HG03064 (cell line): ENCODE data around the gene TOR1AIP1.
"Not testable (repeated sequence)": the region's sequence is repeated elsewhere in the genome, so short reads cannot be mapped to it uniquely, and the experiment has no call there.

Source experiments
- ATAC-seq: cut with Tn5 transposase; IDR thresholded peaks from one replicate; pipeline ENCODE4 v1.9.1; 2021; ENCODE audit warnings: low read depth; ENCODE audit not compliant: unreplicated experiment

Gene TOR1AIP1, protein sequence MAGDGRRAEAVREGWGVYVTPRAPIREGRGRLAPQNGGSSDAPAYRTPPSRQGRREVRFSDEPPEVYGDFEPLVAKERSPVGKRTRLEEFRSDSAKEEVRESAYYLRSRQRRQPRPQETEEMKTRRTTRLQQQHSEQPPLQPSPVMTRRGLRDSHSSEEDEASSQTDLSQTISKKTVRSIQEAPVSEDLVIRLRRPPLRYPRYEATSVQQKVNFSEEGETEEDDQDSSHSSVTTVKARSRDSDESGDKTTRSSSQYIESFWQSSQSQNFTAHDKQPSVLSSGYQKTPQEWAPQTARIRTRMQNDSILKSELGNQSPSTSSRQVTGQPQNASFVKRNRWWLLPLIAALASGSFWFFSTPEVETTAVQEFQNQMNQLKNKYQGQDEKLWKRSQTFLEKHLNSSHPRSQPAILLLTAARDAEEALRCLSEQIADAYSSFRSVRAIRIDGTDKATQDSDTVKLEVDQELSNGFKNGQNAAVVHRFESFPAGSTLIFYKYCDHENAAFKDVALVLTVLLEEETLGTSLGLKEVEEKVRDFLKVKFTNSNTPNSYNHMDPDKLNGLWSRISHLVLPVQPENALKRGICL

DNA sequence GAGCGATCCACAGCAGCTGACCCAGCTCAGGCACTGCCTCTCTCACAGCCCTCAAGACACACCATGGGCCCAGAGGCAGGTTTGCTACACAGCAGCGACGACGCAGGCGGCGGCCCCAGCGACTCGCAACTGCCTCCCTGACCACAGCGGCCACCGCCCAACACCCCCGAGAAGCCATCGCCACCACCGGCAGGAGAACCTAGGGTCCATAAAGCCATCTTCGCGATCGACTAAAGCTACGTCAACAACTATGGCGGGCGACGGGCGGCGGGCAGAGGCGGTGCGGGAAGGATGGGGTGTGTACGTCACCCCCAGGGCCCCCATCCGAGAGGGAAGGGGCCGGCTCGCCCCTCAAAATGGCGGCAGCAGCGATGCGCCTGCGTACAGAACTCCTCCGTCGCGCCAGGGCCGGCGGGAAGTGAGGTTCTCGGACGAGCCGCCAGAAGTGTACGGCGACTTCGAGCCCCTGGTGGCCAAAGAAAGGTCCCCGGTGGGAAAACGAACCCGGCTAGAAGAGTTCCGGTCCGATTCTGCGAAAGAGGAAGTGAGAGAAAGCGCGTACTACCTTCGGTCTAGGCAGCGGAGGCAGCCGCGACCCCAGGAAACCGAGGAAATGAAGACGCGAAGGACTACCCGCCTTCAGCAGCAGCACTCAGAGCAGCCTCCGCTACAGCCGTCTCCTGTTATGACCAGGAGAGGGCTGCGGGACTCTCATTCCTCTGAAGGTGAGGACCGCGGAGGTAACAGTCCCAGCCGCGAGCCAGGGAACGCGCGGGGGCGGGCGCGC, at the start of gene TOR1AIP1:
TSS of gene TOR1AIP1 (plus strand) at position 33 of the 787 bp plus-strand sequence. CDS start at position 251, 218 bp downstream.
- ATAC-seq, result peak; percentile 76

DNA sequence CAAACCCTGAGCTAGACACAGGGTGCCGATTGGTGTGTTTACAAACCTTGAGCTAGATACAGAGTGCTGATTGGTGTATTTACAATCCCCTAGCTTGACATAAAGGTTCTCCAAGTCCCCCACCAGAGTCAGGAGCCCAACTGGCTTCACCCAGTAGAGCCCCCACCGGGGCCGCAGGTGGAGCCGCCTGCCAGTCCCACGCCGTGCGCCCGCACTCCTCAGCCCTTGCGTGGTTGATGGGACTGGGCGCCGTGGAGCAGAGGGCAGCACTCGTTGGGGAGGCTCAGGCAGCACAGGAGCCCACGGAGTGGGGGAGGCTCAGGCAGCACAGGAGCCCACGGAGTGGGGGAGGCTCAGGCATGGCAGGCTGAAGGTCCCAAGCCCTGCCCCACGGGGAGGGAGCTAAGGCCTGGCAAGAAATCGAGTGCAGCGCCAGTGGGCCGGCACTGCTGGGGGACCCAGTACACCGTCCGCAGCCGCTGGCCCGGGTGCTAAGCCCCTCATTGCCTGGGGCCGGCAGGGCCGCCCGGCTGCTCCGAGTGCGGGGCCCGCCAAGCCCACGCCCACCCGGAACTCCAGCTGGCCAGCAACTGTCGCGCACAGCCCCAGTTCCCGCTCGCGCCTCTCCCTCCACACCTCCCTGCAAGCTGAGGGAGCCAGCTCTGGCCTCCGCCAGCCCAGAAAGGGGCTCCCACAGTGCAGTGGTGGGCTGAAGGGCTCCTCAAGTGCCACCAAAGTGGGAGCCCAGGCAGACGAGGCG, 45.2 kb upstream of the TOR1AIP1 start:
- not testable (repeated sequence) for ATAC-seq

DNA sequence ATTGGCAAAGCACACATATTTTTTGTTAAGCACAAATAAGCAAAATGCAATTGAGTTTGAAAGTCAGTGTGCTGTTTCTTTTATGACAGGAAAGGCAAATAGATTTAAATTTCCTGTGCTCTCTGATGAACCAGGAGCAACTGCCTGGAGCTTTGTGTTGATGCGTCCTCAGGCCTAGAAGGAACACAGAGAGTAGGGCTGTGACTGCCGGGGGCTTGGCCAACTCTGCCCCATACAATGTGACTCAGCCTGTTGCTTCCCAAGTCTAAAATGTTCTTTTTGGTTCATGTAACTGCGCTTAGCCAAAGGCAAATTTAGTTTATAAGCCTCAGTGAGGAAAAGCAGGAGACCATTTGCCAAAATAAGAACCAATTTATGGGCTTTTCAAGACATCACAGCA, 42.0 kb upstream of the TOR1AIP1 start:
- no peak for ATAC-seq

DNA sequence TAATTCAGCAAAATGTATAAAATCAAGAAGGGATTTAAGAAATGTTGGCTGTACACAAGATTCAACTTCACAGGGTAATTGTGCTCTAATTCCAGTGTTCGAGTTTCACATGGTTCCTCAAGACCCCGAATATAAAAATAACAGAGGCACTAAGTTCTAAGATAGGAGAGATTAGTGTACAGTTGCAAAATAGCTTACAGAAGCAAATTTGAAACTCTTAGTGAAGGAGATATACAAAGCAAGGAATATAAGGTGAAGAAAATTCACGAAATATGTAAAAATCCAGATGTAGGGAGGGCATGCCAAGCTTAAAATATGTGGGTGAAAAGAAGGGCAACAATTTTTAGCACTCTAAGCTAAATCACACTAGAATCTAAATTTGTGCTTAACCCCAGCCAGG, 33.9 kb upstream of the TOR1AIP1 start:
- no peak for ATAC-seq

DNA sequence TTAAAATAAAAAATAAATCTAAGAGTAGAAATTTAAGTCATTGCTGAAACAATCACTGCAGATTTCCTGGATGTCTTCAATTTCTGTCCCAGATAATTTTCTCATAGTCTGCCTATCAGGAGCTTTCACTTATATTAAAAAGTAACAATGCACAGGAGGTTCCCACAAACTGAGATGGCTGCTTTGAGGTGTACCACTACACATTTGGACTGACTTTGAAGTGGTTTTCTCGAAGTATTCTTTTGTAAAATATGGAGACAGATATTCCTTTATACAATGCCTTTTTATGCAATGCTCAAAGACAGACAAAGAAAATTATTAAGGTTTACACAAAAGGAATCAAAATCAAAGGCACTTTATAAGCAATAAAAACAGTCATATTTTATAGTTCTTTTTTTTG, 29.0 kb upstream of the TOR1AIP1 start:
- ATAC-seq, result no peak

DNA sequence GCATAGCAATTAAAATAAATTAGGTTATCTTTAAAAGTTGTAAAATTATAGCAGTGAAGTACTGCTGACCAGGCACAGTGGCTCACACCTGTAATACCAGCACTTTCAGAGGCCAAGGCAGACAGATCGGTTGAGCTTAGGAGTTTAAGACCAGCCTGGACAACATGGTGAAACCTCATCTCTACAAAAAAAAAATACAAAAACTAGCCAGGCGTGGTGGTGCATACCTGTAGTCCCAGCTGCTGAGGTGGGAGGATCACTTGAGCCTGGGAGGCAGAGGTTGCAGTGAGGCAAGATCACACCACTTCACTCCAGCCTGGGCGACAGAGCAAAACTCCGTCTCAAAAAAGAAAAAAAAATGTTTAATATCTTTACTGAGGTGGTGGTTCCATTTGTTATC, 26.3 kb upstream of the TOR1AIP1 start:
- ATAC-seq, result not testable (repeated sequence)

DNA sequence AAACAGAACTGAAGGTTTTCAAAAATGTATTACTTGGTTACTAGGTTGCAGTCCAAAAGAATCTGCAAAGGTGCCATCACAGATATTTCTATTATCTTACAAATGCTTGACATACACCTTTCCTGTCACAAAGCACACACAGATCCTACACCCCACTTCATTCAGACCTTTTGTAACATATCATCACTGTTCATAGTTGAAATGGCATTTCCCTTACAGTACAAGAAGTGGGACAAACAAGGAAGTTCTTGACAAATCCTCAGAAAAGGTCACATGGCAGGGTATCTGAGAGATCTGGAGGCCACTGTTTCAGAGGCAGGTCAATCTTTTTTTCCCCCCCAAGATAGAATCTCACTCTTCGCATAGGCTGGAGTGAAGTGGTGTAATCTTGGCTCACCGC, 25.8 kb upstream of the TOR1AIP1 start:
- no peak for ATAC-seq

DNA sequence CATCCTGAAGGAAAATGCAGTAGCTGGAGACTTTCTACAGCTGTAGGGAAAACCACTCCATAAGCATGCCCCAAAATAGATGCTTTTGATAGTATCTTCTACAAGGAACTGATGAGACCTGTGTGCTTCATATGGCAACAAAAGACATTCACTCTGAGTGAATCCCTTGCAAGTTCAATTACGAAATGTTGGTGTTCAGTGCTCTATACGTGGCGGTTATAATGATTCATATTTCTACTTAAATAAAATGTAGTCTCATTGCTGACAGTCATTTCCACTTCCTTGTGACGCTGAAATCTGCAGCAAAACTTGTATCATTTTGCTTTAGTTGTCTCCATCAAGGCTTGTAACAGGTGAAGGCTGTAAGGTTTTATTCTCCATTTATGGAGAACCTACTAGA, 25.1 kb upstream of the TOR1AIP1 start:
- ATAC-seq, result no peak

DNA sequence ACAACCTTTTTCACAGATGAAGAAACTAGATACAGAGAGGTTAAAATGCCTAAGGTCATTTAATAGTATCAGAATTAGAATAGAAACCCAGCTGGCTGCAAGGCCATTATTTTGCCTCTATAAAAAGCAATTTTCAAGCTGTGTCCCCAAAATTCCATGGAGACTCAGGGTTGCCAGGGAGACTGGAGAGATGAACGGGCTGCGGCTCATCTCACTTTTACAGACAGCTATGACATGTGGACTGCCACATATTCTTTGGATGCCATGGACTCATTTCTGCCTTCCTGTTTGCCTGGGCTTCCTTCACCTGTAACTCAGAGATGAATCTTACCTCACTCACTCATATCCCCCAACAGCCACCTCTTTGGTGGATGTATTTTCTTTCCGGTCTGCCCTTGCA, 21.4 kb upstream of the TOR1AIP1 start:
- no peak for ATAC-seq

DNA sequence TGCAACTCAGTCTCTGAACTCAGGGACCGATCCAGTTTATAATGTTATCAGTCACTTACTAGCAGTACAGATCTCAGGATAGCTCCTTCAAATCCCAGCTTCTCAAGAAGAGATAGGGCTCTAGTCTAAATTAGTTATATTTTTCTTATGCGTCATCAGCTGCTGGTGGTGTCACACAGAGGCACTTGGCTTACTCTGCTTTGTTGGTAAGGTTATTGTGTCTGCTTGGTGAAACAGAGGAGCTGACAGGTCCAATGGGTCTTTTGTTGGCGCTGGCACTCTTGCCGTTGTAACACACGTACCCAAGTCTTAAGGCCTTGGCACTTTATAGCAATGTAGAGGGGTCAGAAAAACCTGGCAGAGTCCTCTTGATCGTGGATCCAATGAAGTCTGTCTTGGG, 16.7 kb upstream of the TOR1AIP1 start:
- ATAC-seq, result no peak

DNA sequence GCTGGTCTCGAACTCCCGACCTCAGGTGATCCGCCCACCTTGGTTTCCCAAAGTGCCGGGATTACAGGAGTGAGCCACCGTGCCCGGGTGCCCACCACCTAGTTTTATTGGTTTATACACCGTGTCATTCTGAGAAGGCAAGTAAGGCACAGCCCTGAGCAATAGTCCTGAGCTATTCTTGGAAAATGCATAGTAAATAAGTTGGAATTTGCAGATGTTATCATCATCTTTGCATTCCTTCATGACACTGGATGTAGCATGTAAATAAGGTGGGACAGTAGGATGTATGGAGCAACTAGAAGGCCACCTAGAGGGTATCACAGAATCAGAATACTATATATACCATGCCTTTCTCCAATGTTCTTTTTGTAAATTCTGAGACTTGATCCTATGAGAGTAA, 15.5 kb upstream of the TOR1AIP1 start:
- ATAC-seq, result no peak

DNA sequence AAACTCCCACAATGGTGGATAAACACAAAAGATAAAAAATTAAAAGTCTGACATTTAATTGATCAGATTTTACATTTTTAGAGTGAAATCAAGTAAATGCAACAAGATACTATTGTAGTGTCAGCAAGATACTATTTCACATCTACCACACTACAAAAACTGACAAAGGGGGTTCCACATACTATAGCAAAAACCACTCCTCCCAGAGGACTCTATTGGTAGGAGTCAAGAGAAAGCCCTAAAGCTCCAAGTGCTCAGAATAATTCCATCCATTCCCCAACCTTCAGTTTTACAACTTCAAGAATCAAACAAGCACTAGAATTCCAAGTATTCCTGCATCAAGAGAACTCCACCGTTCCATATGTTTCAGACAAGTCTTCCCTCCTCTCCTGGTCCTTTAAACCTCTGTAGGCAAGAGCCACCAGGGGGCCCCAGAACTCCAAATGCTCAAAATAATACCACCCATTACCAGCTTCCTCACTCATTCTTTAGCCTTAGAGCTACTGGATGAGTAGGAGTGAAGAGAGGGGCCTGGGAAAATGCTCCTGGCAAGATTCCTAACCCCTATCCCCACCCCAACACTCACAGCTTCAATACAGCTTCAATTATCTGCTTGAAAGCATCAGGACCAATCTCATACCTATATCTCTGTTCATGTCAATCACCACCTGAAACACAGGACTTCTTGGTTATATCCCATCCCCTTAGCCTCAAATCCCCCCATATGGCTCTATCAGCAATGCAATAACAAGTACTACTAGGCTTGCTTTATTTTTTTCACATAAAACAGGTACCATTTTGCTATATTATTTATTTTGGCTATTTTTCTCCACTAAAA, 14.4 kb upstream of the TOR1AIP1 start:
- no peak for ATAC-seq

DNA sequence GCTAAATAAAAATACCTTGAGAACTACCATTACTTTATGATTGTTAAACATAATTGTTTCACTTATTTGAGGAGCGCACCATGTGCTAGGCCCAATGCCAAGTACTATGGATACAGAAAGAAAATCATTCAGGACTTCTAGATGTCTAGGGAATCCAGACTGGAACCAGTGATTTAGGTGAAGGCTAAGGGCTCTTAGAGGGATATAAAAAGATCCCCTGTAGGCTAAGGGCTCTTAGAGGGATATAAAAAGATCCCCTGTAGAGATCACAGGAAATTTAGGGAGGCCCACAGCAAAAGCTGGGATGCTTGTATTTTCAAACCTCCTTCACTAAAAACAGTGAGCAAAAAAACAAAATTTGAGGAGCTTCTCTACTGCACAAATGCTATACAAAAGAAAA, 11.2 kb upstream of the TOR1AIP1 start:
- ATAC-seq, result no peak

DNA sequence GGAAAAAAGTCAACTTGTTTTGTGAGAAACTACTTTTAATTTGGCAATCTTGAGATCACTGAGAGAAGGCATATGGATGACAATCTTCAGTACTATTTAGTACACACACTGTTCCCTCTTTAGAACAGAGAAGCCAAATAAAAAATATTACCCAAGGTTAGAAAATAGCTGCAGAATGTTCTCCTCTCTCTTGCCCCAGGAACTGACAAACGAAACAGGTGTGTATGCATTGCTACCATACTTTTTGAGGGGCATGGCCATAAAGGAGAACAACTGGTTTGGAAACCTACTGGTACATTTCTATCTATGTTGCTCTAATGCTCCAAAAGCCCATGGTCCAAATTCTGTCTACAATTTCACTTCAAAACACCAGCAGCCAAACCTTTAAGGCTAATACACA, 10.1 kb upstream of the TOR1AIP1 start:
- no peak for ATAC-seq

DNA sequence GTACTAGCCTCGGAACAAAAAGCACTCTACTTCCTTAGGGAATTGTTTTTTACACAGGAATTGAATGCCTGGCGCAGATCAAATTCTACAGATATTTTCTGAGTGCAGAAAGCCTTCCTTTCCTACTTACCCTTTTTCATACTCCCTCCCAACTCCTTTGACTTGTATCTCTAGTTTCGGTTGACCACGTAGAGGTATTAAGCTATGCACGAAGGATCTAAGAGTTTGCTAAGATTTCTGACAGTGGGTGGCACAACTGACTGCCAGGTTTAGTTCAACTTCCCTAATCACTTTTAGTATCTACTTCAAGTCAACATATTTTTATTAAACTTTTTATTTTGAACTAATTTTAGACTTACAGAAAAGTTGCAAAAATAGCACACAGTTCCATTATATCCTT, 9.5 kb upstream of the TOR1AIP1 start:
- no peak for ATAC-seq

DNA sequence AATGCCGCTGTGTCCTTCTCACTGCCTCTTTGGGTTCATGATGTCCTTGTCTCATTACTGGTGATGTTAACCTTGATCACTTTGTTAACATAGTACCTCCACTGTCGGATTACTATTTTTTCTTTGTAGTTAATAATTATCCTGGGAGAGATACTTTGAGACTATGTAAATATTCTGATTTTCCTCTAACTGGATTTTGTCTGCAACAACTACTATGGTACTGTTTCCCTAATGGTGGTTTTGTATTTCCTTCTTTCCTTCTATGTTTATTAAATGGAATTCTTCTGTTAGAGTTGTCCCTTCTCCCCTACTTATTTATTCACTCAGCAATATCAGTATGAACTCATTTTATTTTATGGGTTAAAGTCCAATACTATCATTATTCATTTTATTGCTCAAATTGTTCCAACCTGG, 8.6 kb upstream of the TOR1AIP1 start:
- no peak for ATAC-seq

DNA sequence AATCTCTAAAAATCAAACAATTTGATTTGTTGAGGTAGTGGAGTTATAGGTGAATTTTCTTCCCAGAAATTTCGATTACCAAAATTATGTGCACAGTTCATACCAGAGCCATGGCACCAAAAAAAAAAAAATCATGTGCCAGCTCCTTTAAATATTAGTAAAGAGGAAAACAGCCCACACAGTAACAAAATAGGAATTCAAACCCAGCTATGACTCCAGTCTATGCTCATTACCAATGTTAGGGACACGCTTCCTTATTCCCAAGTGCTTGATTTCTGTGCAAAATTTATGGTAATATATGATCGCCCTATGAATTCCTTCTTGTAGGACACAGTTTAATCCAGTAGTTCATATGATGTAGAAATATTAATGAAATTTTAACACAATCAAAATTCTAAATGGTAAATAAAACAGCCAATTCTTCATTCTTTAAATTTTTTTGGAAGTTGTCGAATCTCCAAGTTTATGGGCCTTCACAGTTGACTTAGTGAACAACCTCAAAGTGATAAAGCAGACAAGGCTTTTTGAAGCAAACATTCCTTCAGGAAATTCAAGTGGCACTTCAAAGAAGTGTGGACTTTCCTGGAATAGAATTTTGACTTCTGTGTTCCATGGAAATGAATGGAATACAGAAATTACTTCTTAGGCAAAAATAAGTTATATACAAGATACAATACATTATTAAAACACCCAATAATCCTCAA, 6.3 kb upstream of the TOR1AIP1 start:
- no peak for ATAC-seq

DNA sequence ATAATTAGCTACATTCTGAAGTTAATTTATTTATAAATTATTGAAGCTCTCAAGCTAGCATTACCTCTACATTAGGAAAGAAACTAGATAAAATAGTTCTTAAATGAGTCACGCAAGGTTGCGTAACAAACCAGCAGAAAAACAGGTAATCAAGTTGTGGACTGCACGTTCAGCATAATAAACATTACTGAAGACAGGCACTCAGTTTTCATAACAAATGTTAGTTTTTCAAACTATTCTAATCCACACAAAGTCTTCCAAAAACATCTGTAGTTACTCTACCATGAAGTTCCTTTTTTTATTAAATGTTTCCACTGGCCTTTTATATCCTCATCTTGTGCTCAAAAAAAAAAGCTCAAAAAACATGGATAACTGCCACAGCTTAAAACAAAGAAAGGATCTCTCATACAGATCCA, 5.8 kb upstream of the TOR1AIP1 start:
- no peak for ATAC-seq

DNA sequence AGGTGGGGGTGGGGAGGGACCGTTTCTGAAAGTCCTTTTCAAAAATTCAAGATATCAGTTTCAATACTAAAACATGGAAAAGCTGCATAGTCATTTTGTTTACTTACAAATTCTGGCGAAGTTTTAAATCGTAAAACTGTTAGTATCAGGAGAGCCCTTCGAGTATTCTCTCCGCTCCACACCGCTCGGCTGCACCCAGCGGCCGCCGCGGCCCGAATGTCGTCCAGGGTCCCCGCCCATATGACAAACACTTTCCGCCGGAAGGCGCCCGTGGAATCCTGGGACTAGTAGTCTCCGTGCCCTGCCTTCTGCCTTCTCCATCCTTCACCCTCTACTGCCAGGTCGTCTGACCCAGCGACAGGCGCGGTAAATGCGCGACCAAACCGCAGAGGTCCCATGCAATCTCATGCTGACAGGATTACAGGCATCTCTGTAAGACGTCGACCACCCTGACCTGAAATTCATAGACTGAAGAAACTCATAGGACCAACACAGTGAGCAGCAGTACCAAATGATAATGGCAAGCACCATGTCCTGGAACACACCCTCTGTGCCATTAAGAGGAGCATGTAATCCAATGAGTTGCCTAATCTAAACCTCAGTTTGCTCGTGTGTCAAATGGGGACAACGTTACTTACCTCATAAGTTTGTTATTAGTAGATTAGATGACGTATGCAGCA, 4.4 kb upstream of the TOR1AIP1 start, which contains the start of gene TOR1AIP2:
TSS of gene TOR1AIP2 (minus strand) at position 218 of the 680 bp plus-strand sequence. CDS start 25,138 bp downstream, outside the sequence.
- ATAC-seq, result peak; percentile 56
